ENCODE data around the gene GSS. TPM values are rescaled to one million over a fixed set of nuclear protein-coding genes. Genes with fewer than 3 reads are reported as not detected.

GSS gene
- total and polyA plus RNA-seq, 12 donors: 52.4 to 120 (median 79.6) TPM

- Histone ChIP-seq H3K27me3 (no peaks in the 10 kb centered on the region), H3K36me3 (replicated peaks in 1 of 2) (peaks cover 0 to 97% of the 10 kb centered on the region in 2 donors), H3K27ac (no peak overlapping the region), H3K4me3 (no peak overlapping the region), H3K9me3 (replicated peaks in 1 of 3) (no peaks in the 10 kb centered on the region), H3K4me1 (replicated peaks in 1 of 2) (peaks cover 3 to 4% of the 10 kb centered on the region in 2 donors)
- no peak for DNase-seq
- WGBS, 4 donors: 87 to 90% (median 88%) methylated on average over 7 to 25 of the region's 25 CpGs
- intact Hi-C loops (cut with DNase I): no loop called here
- TF ChIP-seq CTCF (IDR thresholded peaks at IDR 0.05) (no peak), POLR2A (IDR thresholded peaks at IDR 0.05) (no peak)
Observed at GRCh38 chr20:35003211-35004031, 47.8 kb upstream of the GSS start.

GRCh38 chr20:35002426-35003210 is 47.0 kb upstream of the GSS start:
- TF ChIP-seq CTCF (IDR thresholded peaks at IDR 0.05) (no peak), POLR2A (IDR thresholded peaks at IDR 0.05) (no peak)
- intact Hi-C loops (cut with DNase I): no loop called here
- DNase-seq: no peak
- no peaks in the 10 kb centered on the region for H3K9me3 ChIP-seq (replicated peaks in 1 of 3)
- no peaks in the 10 kb centered on the region for H3K4me1 ChIP-seq (replicated peaks in 1 of 2)
- WGBS, 4 donors: 71 to 80% (median 73%) methylated on average over 5 to 10 of the region's 10 CpGs
- H3K4me3 ChIP-seq: no peak overlapping the region
- peak overlapping the region in 1 of 5 donors; percentile 12 for H3K27ac ChIP-seq
- H3K36me3 ChIP-seq (replicated peaks in 1 of 2): peaks cover 0 to 96% of the 10 kb centered on the region in 2 donors
- H3K27me3 ChIP-seq: no peaks in the 10 kb centered on the region

- Histone ChIP-seq H3K36me3 (replicated peaks in 1 of 2) (peaks cover 0 to 89% of the 10 kb centered on the region in 2 donors), H3K9me3 (replicated peaks in 1 of 3) (no peaks in the 10 kb centered on the region), H3K27me3 (no peaks in the 10 kb centered on the region), H3K27ac (no peak overlapping the region), H3K4me3 (no peak overlapping the region), H3K4me1 (replicated peaks in 1 of 2) (peaks cover 0 to 3% of the 10 kb centered on the region in 2 donors)
- intact Hi-C loops (cut with DNase I): no loop called here
- DNase-seq: no peak
- TF ChIP-seq CTCF (IDR thresholded peaks at IDR 0.05): no peak
- no peak for TF ChIP-seq POLR2A (IDR thresholded peaks at IDR 0.05)
- WGBS, 4 donors: 82 to 93% (median 90%) methylated on average over 14 to 15 of the region's 15 CpGs
Observed at GRCh38 chr20:35001596-35002362, 46.2 kb upstream of the GSS start.
